MM.1S (cell line): ENCODE data around the gene SLC25A34.

Experiments used
- DNase-seq: peaks from one replicate; pipeline ENCODE4 v3.0.0-alpha.2; 2015
- H2AFZ ChIP-seq: fragments of 300-600 bp; sonication (generic); 2 replicates; pipeline ENCODE4 v1.6.0; 2016; ENCODE audit warnings: antibody characterized with exemption, low read length
- H3F3A ChIP-seq: fragments of 300-600 bp; sonication (generic); 2 replicates; pipeline ENCODE4 v1.6.1; 2016; ENCODE audit warnings: mild to moderate bottlenecking, antibody characterized with exemption, low read length, moderate library complexity, mixed read lengths; ENCODE audit not compliant: insufficient read depth
- H3K27ac ChIP-seq: fragments of 300-600 bp; sonication (generic); 2 replicates; pipeline ENCODE4 v1.5.1; 2016; ENCODE audit warnings: mild to moderate bottlenecking, low read length
- H3K27me3 ChIP-seq: fragments of 300-600 bp; sonication (generic); replicated peaks from 2 replicates; pipeline ENCODE4 v1.6.0; 2016; ENCODE audit warnings: low read length; ENCODE audit not compliant: insufficient read depth
- H3K36me3 ChIP-seq: fragments of 300-600 bp; sonication (generic); replicated peaks from 2 replicates; pipeline ENCODE4 v1.6.1; 2016; ENCODE audit warnings: mild to moderate bottlenecking, low read length, mixed read lengths; ENCODE audit not compliant: insufficient read depth
- H3K4me1 ChIP-seq: fragments of 300-600 bp; sonication (generic); 2 replicates; pipeline ENCODE4 v1.6.1; 2016; ENCODE audit warnings: low read length, mixed read lengths
- H3K4me2 ChIP-seq: fragments of 300-600 bp; sonication (generic); 2 replicates; pipeline ENCODE4 v1.6.0; 2016; ENCODE audit warnings: low read depth, low read length
- H3K4me3 ChIP-seq: fragments of 300-600 bp; sonication (generic); 2 replicates; pipeline ENCODE4 v1.5.1; 2016; ENCODE audit warnings: low read length, mixed read lengths
- H3K79me2 ChIP-seq: fragments of 300-600 bp; sonication (generic); 2 replicates; pipeline ENCODE4 v1.6.1; 2016; ENCODE audit warnings: mixed run types, low read length, mixed read lengths
- H3K9ac ChIP-seq: fragments of 300-600 bp; sonication (generic); 2 replicates; pipeline ENCODE4 v1.6.1; 2016; ENCODE audit warnings: low read length, mixed read lengths
- H3K9me2 ChIP-seq: fragments of 300-600 bp; sonication (generic); replicated peaks from 2 replicates; pipeline ENCODE4 v1.6.1; 2016; ENCODE audit warnings: mild to moderate bottlenecking, low read length, mixed read lengths; ENCODE audit not compliant: insufficient read depth
- H3K9me3 ChIP-seq: fragments of 300-600 bp; sonication (generic); replicated peaks from 2 replicates; pipeline ENCODE4 v1.6.1; 2016; ENCODE audit warnings: mild to moderate bottlenecking, low read length, mixed read lengths; ENCODE audit not compliant: insufficient read depth
- H4K20me1 ChIP-seq: fragments of 300-600 bp; sonication (generic); 2 replicates; pipeline ENCODE4 v1.6.1; 2016; ENCODE audit warnings: mild to moderate bottlenecking, low read length, moderate library complexity, mixed read lengths; ENCODE audit not compliant: insufficient read depth
- CTCF ChIP-seq: fragments of 300-600 bp; sonication (generic); IDR thresholded peaks from 2 replicates; pipeline ENCODE4 v1.5.1; 2016; ENCODE audit warnings: antibody characterized with exemption, low read length, mixed read lengths
- EZH2 ChIP-seq: fragments of 300-600 bp; sonication (generic); optimal IDR thresholded peaks from 2 replicates; pipeline ENCODE3; 2017; ENCODE audit warnings: low read depth, mild to moderate bottlenecking, antibody characterized with exemption, low read length, mixed read lengths
- EZH2phosphoT487 ChIP-seq: fragments of 300-600 bp; sonication (generic); IDR thresholded peaks from 2 replicates; pipeline ENCODE4 v1.6.1; 2018; ENCODE audit warnings: antibody characterized with exemption, low read length

Gene SLC25A34

DNA sequence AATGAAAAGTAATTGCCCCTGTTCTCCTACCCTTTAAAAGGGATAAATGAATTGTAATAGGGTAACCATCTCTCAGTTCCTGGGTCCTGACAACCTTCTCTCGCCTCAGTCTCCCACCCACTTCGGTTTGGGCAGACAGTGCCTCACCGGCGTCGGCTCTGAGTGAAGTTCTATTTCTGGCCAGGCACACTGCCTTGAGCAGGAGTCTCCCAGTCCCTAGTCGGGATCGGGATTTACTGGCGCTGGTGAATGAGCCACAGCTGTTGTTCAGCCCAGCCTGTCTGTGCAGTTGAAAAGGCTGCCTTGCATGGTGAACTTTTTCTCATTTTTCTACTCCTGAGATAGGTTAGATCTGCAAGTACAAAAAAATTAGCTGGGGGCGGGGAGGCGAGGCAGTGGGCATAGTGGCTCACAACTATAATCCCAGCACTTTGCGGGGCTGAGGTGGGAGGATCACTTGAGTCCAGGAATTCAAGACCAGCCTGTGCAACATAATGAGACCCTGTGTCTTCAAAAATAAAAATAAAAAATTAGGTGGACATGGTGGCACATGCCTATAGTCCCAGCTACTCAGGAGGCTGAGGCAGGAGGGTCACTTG, 44.5 kb upstream of the SLC25A34 start:
- Histone ChIP-seq H3K4me2 (no peak overlapping the region), H3K36me3 (no peaks in the 10 kb centered on the region), H3K79me2 (peaks cover 93% of the 10 kb centered on the region), H3K4me3 (no peak overlapping the region), H3F3A (peaks cover 5% of the 10 kb centered on the region), H3K27ac (no peak overlapping the region), H3K9ac (no peak overlapping the region), H3K27me3 (no peaks in the 10 kb centered on the region), H3K9me2 (no peaks in the 10 kb centered on the region), H2AFZ (no peak overlapping the region), H3K4me1 (peaks cover 2% of the 10 kb centered on the region), H3K9me3 (no peaks in the 10 kb centered on the region), H4K20me1 (no peaks in the 10 kb centered on the region)
- DNase-seq: no peak
- no peak for TF ChIP-seq EZH2phosphoT487
- no peak for TF ChIP-seq CTCF
- no peak for TF ChIP-seq EZH2

- Histone ChIP-seq H2AFZ (no peak overlapping the region), H3K9me2 (no peaks in the 10 kb centered on the region), H3K4me3 (no peak overlapping the region), H4K20me1 (no peaks in the 10 kb centered on the region), H3K9ac (no peak overlapping the region), H3K9me3 (no peaks in the 10 kb centered on the region), H3K36me3 (no peaks in the 10 kb centered on the region), H3K4me2 (no peak overlapping the region), H3K79me2 (peaks cover 86% of the 10 kb centered on the region), H3K27me3 (no peaks in the 10 kb centered on the region), H3K27ac (no peak overlapping the region), H3K4me1 (peaks cover 7% of the 10 kb centered on the region), H3F3A (peaks cover 12% of the 10 kb centered on the region)
- DNase-seq: no peak
- no peak for TF ChIP-seq EZH2phosphoT487
- TF ChIP-seq CTCF: no peak
- TF ChIP-seq EZH2: no peak
Measured at GRCh38 chr1:15692121-15692682, 43.9 kb upstream of the SLC25A34 start.

DNA sequence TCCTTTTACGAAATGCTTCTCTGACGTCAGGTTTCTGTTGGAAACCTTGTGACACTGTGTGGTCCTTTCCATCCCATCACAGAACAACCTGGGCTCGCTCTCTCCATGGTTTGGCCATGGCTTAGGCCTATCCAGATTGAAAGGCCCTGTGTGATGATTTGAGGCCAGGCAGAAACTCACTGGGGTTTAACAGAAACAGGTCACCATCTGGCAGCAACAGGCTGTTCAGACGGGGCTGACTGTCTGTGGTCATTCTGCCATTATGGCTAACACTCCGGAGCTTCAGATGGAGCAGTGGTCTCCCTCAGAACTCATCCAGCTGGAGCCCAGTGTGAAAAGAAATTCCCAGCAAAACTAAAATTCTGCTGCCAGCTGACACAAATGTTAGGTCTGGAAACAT, 42.7 kb upstream of the SLC25A34 start:
- H3K9ac ChIP-seq: no peak overlapping the region
- H2AFZ ChIP-seq: no peak overlapping the region
- TF ChIP-seq EZH2phosphoT487: no peak
- no peak for TF ChIP-seq EZH2
- no peak for TF ChIP-seq CTCF
- no peaks in the 10 kb centered on the region for H3K9me2 ChIP-seq
- H3K79me2 ChIP-seq: peaks cover 83% of the 10 kb centered on the region
- H3K36me3 ChIP-seq: no peaks in the 10 kb centered on the region
- H3K4me3 ChIP-seq: no peak overlapping the region
- H4K20me1 ChIP-seq: no peaks in the 10 kb centered on the region
- no peak overlapping the region for H3K4me2 ChIP-seq
- no peak overlapping the region for H3K27ac ChIP-seq
- peaks cover 23% of the 10 kb centered on the region for H3F3A ChIP-seq
- peaks cover 15% of the 10 kb centered on the region for H3K4me1 ChIP-seq
- H3K27me3 ChIP-seq: no peaks in the 10 kb centered on the region
- no peaks in the 10 kb centered on the region for H3K9me3 ChIP-seq
- DNase-seq: no peak
